ENCODE results near the gene IFT27. TPM values are rescaled to one million over a fixed set of nuclear protein-coding genes. Genes with fewer than 3 reads are reported as not detected.

The IFT27 gene
- total and polyA plus RNA-seq, 9 donors = 14.2 to 38.8 (median 28.4) TPM

- no peak for TF ChIP-seq EP300 (IDR thresholded peaks at IDR 0.05)
- H3K4me1 ChIP-seq (ENCODE audit: insufficient read depth) = no peaks in the 10 kb centered on the region
- H3K27ac ChIP-seq = no peak overlapping the region
- DNase-seq = no peak
- WGBS, 3 donors = 54 to 57% (median 56%) methylated on average over 23 of the region's 23 CpGs
- H3K9me3 ChIP-seq = no peaks in the 10 kb centered on the region
- no peaks in the 10 kb centered on the region for H3K27me3 ChIP-seq
- no peak overlapping the region for H3K4me3 ChIP-seq
- no peaks in the 10 kb centered on the region for H3K36me3 ChIP-seq
- intact Hi-C loops (cut with DNase I) = loop anchor here in 2 of 4 donors (10.0 kb wide), 3 partner anchors 225 to 435 kb away; partner anchors contain the start of gene KCTD17 (in 1 of the 2)
These were observed 6.1 kb downstream of the IFT27 start for GRCh38 chr22:36769541-36770512.

- no peaks in the 10 kb centered on the region for H3K36me3 ChIP-seq
- DNase-seq = no peak
- intact Hi-C loops (cut with DNase I) = loop anchor here in 1 of 4 donors (10.0 kb wide), 1 partner anchor 224 kb away; no protein-coding TSS in a partner anchor
These were observed 7.3 kb downstream of the IFT27 start for GRCh38 chr22:36768616-36769015.

GRCh38 chr22:36768141-36768540, 7.8 kb downstream of the IFT27 start:
- no peaks in the 10 kb centered on the region for H3K27me3 ChIP-seq
- no peak for TF ChIP-seq EP300 (IDR thresholded peaks at IDR 0.05)
- no peak for TF ChIP-seq CTCF (IDR thresholded peaks at IDR 0.05)
- no peak for TF ChIP-seq POLR2A (IDR thresholded peaks at IDR 0.05)
- no peaks in the 10 kb centered on the region for H3K36me3 ChIP-seq
- H3K4me3 ChIP-seq = no peak overlapping the region
- WGBS, 3 donors = 93 to 96% (median 94%) methylated on average over 5 of the region's 5 CpGs
- intact Hi-C loops (cut with DNase I) = loop anchor here in 1 of 4 donors (10.0 kb wide), 1 partner anchor 223 kb away; no protein-coding TSS in a partner anchor
- H3K27ac ChIP-seq = no peak overlapping the region
- no peak for DNase-seq
- no peaks in the 10 kb centered on the region for H3K9me3 ChIP-seq
- H3K4me1 ChIP-seq (ENCODE audit: insufficient read depth) = no peaks in the 10 kb centered on the region

More at GRCh38 chr22:36768616-36769015, 7.3 kb downstream of the IFT27 start:
- Histone ChIP-seq H3K9me3 (no peaks in the 10 kb centered on the region), H3K4me3 (no peak overlapping the region), H3K27ac (no peak overlapping the region), H3K27me3 (no peaks in the 10 kb centered on the region), H3K4me1 (ENCODE audit: insufficient read depth) (no peaks in the 10 kb centered on the region)
- WGBS, 3 donors = 87 to 93% (median 90%) methylated on average over 13 of the region's 13 CpGs
- TF ChIP-seq EP300 (IDR thresholded peaks at IDR 0.05) (no peak), CTCF (IDR thresholded peaks at IDR 0.05) (no peak), POLR2A (IDR thresholded peaks at IDR 0.05) (no peak)

- intact Hi-C loops (cut with DNase I) = loop anchor here in 1 of 4 donors (10.0 kb wide), 1 partner anchor 222 kb away; no protein-coding TSS in a partner anchor
- no peak for DNase-seq
These were observed 8.7 kb downstream of the IFT27 start for GRCh38 chr22:36767035-36767775.

More at GRCh38 chr22:36767035-36767775, 8.7 kb downstream of the IFT27 start:
- Histone ChIP-seq H3K36me3 (no peaks in the 10 kb centered on the region), H3K4me3 (no peak overlapping the region), H3K27ac (no peak overlapping the region), H3K27me3 (no peaks in the 10 kb centered on the region), H3K4me1 (ENCODE audit: insufficient read depth) (peaks cover 2% of the 10 kb centered on the region), H3K9me3 (no peaks in the 10 kb centered on the region)
- no peak for TF ChIP-seq CTCF (IDR thresholded peaks at IDR 0.05)
- TF ChIP-seq POLR2A (IDR thresholded peaks at IDR 0.05) = no peak
- no peak for TF ChIP-seq EP300 (IDR thresholded peaks at IDR 0.05)
- WGBS, 3 donors = 85 to 92% (median 88%) methylated on average over 10 of the region's 10 CpGs

Measured in ovary (tissue), 9 donors.